ENCODE results near the gene FBXL17. TPM values are rescaled to one million over a fixed set of nuclear protein-coding genes. Genes with fewer than 3 reads are reported as not detected.

FBXL17 gene
- total and polyA plus RNA-seq, 9 of the 15 experiments (the other 6 are each of a cell fraction or from before 2014, with no cell fraction given) = 0.32 to 5.4 (median 1.8) TPM

GRCh38 chr5:108003178-108003577 lies 378.7 kb downstream of the FBXL17 start:
- H3K27me3 ChIP-seq (ENCODE audit: control insufficient read depth in 2 of 2, insufficient read depth in 2 of 2, low read length in 2 of 2) = no peaks in the 10 kb centered on the region
- TF ChIP-seq NR2C2 (CRISPR knock-in tag; IDR thresholded peaks at IDR 0.05) (no peak), NR2C2 (tag; IDR thresholded peaks at IDR 0.05) (peak; percentile 74), RBBP5 (IDR thresholded peaks at IDR 0.05; ENCODE audit: borderline replicate concordance, insufficient read depth, low read length, poor library complexity, severe bottlenecking) (no peak), GABPA (tag; conservative IDR thresholded peaks at IDR 0.05; ENCODE audit: low read depth) (0 out of 2 replicates have a peak, but pooled peaks have one; percentile 37)
- no peaks in the 10 kb centered on the region for H3K9me1 ChIP-seq (ENCODE audit: control insufficient read depth, insufficient read depth, low read length)
- intact Hi-C loops (cut with micrococcal nuclease) = no loop called here
- no peak overlapping the region for H3K9ac ChIP-seq (ENCODE audit: insufficient read depth in 1 of 2, low read depth in 2 of 2, low read length in 2 of 2)
- WGBS (ENCODE audit: insufficient coverage, low coverage, missing lambda C conversion rate) = 0% methylated on average over 1 of the region's 1 CpG
- no peak overlapping the region for H2AFZ ChIP-seq (ENCODE audit: low read depth, low read length)
- H3K79me2 ChIP-seq (ENCODE audit: control insufficient read depth, insufficient read depth, low read length) = no peaks in the 10 kb centered on the region
- CTCF ChIA-PET (ENCODE audit: low intra/inter-chr PET ratio) = no interaction called here
- POLR2A ChIA-PET = no interaction called here
- ATAC-seq (no peak), DNase-seq (ENCODE audit: extremely low read depth in 1 of 4, low spot score in 3 of 4) (no peak), FAIRE-seq (no peak)
- no TSS peak for BruUV-seq (replicated peaks)
- H3K4me1 ChIP-seq (replicated peaks in 1 of 2; ENCODE audit: control insufficient read depth in 2 of 2, insufficient read depth in 2 of 2, low read length in 2 of 2) = no peaks in the 10 kb centered on the region
- no peak overlapping the region for H3K4me2 ChIP-seq (ENCODE audit: insufficient read depth, low read length)
- H3K9me3 ChIP-seq (replicated peaks; ENCODE audit: control insufficient read depth, insufficient read depth, low read depth, low read length) = no peaks in the 10 kb centered on the region; the same call in 1 of the 2 replicates
- H3K27ac ChIP-seq (ENCODE audit: extremely low read depth, low read depth, low read length) = no peak overlapping the region
- no peaks in the 10 kb centered on the region for H3K36me3 ChIP-seq (ENCODE audit: control insufficient read depth, insufficient read depth, low read length)
- H3K4me3 ChIP-seq = no peak overlapping the region
- H4K20me1 ChIP-seq (replicated peaks; ENCODE audit: control insufficient read depth, insufficient read depth, low read length) = no peaks in the 10 kb centered on the region
- in situ Hi-C loops (cut with MboI) = no loop called here

DNA sequence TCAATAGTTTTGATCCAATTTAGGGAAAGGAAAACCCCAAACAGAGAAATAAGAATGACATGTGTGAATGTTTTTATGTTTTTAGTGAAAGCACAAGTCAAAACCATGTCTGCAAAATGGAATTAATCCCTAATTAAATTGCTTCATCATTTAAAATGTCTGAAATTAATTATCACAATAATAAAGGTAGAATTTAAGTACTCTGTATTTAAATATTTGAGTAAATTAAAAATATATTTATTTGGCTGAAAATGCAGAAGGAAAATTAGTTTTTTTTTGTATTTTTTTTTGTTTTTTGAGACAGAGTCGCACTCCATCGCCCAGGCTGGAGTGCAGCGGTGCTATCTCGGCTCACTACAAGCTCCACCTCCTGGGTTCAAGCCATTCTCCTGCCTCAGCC lies 380.7 kb downstream of the FBXL17 start:
- Histone ChIP-seq H4K20me1 (replicated peaks; ENCODE audit: control insufficient read depth, insufficient read depth, low read length) (no peaks in the 10 kb centered on the region), H3K4me2 (ENCODE audit: insufficient read depth, low read length) (no peak overlapping the region), H3K4me3 (no peak overlapping the region), H3K27ac (ENCODE audit: extremely low read depth, low read depth, low read length) (no peak overlapping the region), H3K9ac (ENCODE audit: insufficient read depth in 1 of 2, low read depth in 2 of 2, low read length in 2 of 2) (no peak overlapping the region), H3K36me3 (ENCODE audit: control insufficient read depth, insufficient read depth, low read length) (no peaks in the 10 kb centered on the region), H3K9me3 (replicated peaks; ENCODE audit: control insufficient read depth, insufficient read depth, low read depth, low read length) (no peaks in the 10 kb centered on the region; the same call in 1 of the 2 replicates), H3K4me1 (replicated peaks in 1 of 2; ENCODE audit: control insufficient read depth in 2 of 2, insufficient read depth in 2 of 2, low read length in 2 of 2) (no peaks in the 10 kb centered on the region), H3K27me3 (ENCODE audit: control insufficient read depth in 2 of 2, insufficient read depth in 2 of 2, low read length in 2 of 2) (no peaks in the 10 kb centered on the region), H2AFZ (ENCODE audit: low read depth, low read length) (no peak overlapping the region), H3K79me2 (ENCODE audit: control insufficient read depth, insufficient read depth, low read length) (no peaks in the 10 kb centered on the region), H3K9me1 (ENCODE audit: control insufficient read depth, insufficient read depth, low read length) (no peaks in the 10 kb centered on the region)
- BruUV-seq (replicated peaks) = no TSS peak
- 5% methylated on average over 4 of the region's 4 CpGs for WGBS (ENCODE audit: insufficient coverage, low coverage, missing lambda C conversion rate)
- no peak for FAIRE-seq
- POLR2A ChIA-PET = no interaction called here
- intact Hi-C loops (cut with micrococcal nuclease) (no loop called here), in situ Hi-C loops (cut with MboI) (no loop called here)
- no peak for ATAC-seq
- CTCF ChIA-PET (ENCODE audit: low intra/inter-chr PET ratio) = no interaction called here
- no peak for DNase-seq (ENCODE audit: extremely low read depth in 1 of 4, low spot score in 3 of 4)
- TF ChIP-seq ZNF609 (CRISPR knock-in tag; IDR thresholded peaks at IDR 0.05; ENCODE audit: borderline replicate concordance) (no peak), HNRNPL (IDR thresholded peaks at IDR 0.05; ENCODE audit: low read depth, low read length) (no peak), ZNF133 (CRISPR knock-in tag; IDR thresholded peaks at IDR 0.05) (no peak), HNRNPUL1 (IDR thresholded peaks at IDR 0.05; ENCODE audit: low read length) (no peak), ZNF785 (CRISPR knock-in tag; IDR thresholded peaks at IDR 0.05) (no peak), MED1 (CRISPR knock-in tag; IDR thresholded peaks at IDR 0.05; ENCODE audit: borderline replicate concordance) (no peak), BDP1 (IDR thresholded peaks at IDR 0.05; ENCODE audit: insufficient read depth, insufficient read length) (no peak)
- TF ChIP-seq, protein P1, sequence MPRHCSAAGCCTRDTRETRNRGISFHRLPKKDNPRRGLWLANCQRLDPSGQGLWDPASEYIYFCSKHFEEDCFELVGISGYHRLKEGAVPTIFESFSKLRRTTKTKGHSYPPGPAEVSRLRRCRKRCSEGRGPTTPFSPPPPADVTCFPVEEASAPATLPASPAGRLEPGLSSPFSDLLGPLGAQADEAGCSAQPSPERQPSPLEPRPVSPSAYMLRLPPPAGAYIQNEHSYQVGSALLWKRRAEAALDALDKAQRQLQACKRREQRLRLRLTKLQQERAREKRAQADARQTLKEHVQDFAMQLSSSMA (CRISPR knock-in tag; IDR thresholded peaks at IDR 0.05) = no peak

Data from K562 (cell line).